ENCODE measurements around the gene MT4.

Gene MT4

DNA sequence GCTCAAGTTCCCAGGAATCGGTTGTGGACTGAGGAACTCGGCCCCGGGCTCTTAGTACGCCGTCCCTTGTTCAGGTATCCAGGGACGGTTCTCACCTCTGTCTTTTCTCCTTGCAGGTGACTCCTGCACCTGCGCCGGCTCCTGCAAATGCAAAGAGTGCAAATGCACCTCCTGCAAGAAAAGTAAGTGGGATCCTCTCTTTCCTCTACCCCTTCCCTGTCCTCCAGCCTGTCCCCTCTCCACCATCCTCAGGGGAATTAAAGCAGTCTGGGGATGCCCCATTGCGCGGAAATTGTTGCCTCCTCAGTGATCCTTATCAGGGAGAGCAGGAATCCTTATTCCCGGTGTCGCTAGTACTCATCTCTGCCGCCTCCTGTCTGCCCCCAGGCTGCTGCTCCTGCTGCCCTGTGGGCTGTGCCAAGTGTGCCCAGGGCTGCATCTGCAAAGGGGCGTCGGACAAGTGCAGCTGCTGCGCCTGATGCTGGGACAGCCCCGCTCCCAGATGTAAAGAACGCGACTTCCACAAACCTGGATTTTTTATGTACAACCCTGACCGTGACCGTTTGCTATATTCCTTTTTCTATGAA is 44.1 kb downstream of the MT4 start:
- no peaks in the 10 kb centered on the region for H3K9me3 ChIP-seq (replicated peaks; ENCODE audit: insufficient read depth, low read length)
- peak overlapping the region; percentile 87 for H2AFZ ChIP-seq (ENCODE audit: low read length)
- no peaks in the 10 kb centered on the region for H4K20me1 ChIP-seq (ENCODE audit: insufficient read depth, low read length)
- H3K27ac ChIP-seq (ENCODE audit: low read length): no peak overlapping the region
- H3K4me2 ChIP-seq (ENCODE audit: low read depth, low read length): peak overlapping the region; percentile 100
- H3K27me3 ChIP-seq (replicated peaks; ENCODE audit: insufficient read depth, low read length): peaks cover 18% of the 10 kb centered on the region
- DNase-seq: no peak
- H3K4me3 ChIP-seq (ENCODE audit: low read length): peak overlapping the region; percentile 71
- peaks cover 19% of the 10 kb centered on the region for H3K4me1 ChIP-seq (ENCODE audit: low read length)
- H3K79me2 ChIP-seq (ENCODE audit: low read length): no peaks in the 10 kb centered on the region
- H3K36me3 ChIP-seq (replicated peaks; ENCODE audit: insufficient read depth, low read length): no peaks in the 10 kb centered on the region
- TF ChIP-seq, protein P1, sequence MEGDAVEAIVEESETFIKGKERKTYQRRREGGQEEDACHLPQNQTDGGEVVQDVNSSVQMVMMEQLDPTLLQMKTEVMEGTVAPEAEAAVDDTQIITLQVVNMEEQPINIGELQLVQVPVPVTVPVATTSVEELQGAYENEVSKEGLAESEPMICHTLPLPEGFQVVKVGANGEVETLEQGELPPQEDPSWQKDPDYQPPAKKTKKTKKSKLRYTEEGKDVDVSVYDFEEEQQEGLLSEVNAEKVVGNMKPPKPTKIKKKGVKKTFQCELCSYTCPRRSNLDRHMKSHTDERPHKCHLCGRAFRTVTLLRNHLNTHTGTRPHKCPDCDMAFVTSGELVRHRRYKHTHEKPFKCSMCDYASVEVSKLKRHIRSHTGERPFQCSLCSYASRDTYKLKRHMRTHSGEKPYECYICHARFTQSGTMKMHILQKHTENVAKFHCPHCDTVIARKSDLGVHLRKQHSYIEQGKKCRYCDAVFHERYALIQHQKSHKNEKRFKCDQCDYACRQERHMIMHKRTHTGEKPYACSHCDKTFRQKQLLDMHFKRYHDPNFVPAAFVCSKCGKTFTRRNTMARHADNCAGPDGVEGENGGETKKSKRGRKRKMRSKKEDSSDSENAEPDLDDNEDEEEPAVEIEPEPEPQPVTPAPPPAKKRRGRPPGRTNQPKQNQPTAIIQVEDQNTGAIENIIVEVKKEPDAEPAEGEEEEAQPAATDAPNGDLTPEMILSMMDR (IDR thresholded peaks at IDR 0.05; ENCODE audit: low read length): no peak
- TF ChIP-seq EZH2phosphoT487 (IDR thresholded peaks at IDR 0.05; ENCODE audit: low read length): no peak
- TF ChIP-seq EZH2 (optimal IDR thresholded peaks at IDR 0.05; ENCODE audit: low read depth, low read length): no peak
- H3F3A ChIP-seq (ENCODE audit: insufficient read depth, low read length): peaks cover 16% of the 10 kb centered on the region
- no peaks in the 10 kb centered on the region for H3K9me2 ChIP-seq (replicated peaks; ENCODE audit: insufficient read depth, low read length)
- peak overlapping the region; percentile 15; the same call in 1 of the 2 replicates for H3K9ac ChIP-seq (ENCODE audit: low read length)

GRCh38 chr16:56609463-56609921 is 44.6 kb downstream of the MT4 start:
- Histone ChIP-seq H3K27ac (ENCODE audit: low read length) (no peak overlapping the region), H3K4me1 (ENCODE audit: low read length) (peaks cover 19% of the 10 kb centered on the region), H3F3A (ENCODE audit: insufficient read depth, low read length) (peaks cover 16% of the 10 kb centered on the region)

GRCh38 chr16:56610017-56610608 is 45.2 kb downstream of the MT4 start:
- Histone ChIP-seq H3K36me3 (replicated peaks; ENCODE audit: insufficient read depth, low read length) (no peaks in the 10 kb centered on the region), H4K20me1 (ENCODE audit: insufficient read depth, low read length) (no peaks in the 10 kb centered on the region), H2AFZ (ENCODE audit: low read length) (no peak overlapping the region), H3K4me3 (ENCODE audit: low read length) (peak overlapping the region; percentile 71; the same call in 1 of the 2 replicates), H3K4me2 (ENCODE audit: low read depth, low read length) (peak overlapping the region; percentile 100), H3K9me3 (replicated peaks; ENCODE audit: insufficient read depth, low read length) (no peaks in the 10 kb centered on the region), H3K9ac (ENCODE audit: low read length) (no peak overlapping the region), H3K27ac (ENCODE audit: low read length) (no peak overlapping the region), H3K9me2 (replicated peaks; ENCODE audit: insufficient read depth, low read length) (no peaks in the 10 kb centered on the region), H3K79me2 (ENCODE audit: low read length) (no peaks in the 10 kb centered on the region), H3K27me3 (replicated peaks; ENCODE audit: insufficient read depth, low read length) (peaks cover 16% of the 10 kb centered on the region), H3F3A (ENCODE audit: insufficient read depth, low read length) (peaks cover 16% of the 10 kb centered on the region), H3K4me1 (ENCODE audit: low read length) (peaks cover 19% of the 10 kb centered on the region)
- TF ChIP-seq, protein P1 (IDR thresholded peaks at IDR 0.05; ENCODE audit: low read length): no peak
- TF ChIP-seq EZH2 (optimal IDR thresholded peaks at IDR 0.05; ENCODE audit: low read depth, low read length) (no peak), EZH2phosphoT487 (IDR thresholded peaks at IDR 0.05; ENCODE audit: low read length) (no peak)
- no peak for DNase-seq

More at GRCh38 chr16:56609463-56609921, 44.6 kb downstream of the MT4 start:
- no peaks in the 10 kb centered on the region for H4K20me1 ChIP-seq (ENCODE audit: insufficient read depth, low read length)
- no peaks in the 10 kb centered on the region for H3K9me2 ChIP-seq (replicated peaks; ENCODE audit: insufficient read depth, low read length)
- no peak overlapping the region for H2AFZ ChIP-seq (ENCODE audit: low read length)
- H3K27me3 ChIP-seq (replicated peaks; ENCODE audit: insufficient read depth, low read length): peaks cover 18% of the 10 kb centered on the region
- no peaks in the 10 kb centered on the region for H3K9me3 ChIP-seq (replicated peaks; ENCODE audit: insufficient read depth, low read length)
- peak; percentile 86 for DNase-seq
- H3K9ac ChIP-seq (ENCODE audit: low read length): no peak overlapping the region
- H3K4me3 ChIP-seq (ENCODE audit: low read length): peak overlapping the region; percentile 71
- peak overlapping the region; percentile 100 for H3K4me2 ChIP-seq (ENCODE audit: low read depth, low read length)
- no peaks in the 10 kb centered on the region for H3K79me2 ChIP-seq (ENCODE audit: low read length)
- no peaks in the 10 kb centered on the region for H3K36me3 ChIP-seq (replicated peaks; ENCODE audit: insufficient read depth, low read length)
- no peak for TF ChIP-seq EZH2 (optimal IDR thresholded peaks at IDR 0.05; ENCODE audit: low read depth, low read length)
- TF ChIP-seq, protein P1 (IDR thresholded peaks at IDR 0.05; ENCODE audit: low read length): no peak
- no peak for TF ChIP-seq EZH2phosphoT487 (IDR thresholded peaks at IDR 0.05; ENCODE audit: low read length)

Data from MM.1S (cell line).